Adrenal gland (tissue), 5 donors: ENCODE data around the gene PRKCA.

Source experiments
- CTCF ChIP-seq, 6 experiments: fragments of 450-650 bp in 4 of 6; fragments of 200-600 bp in 2 of 6; sonication (generic) in 1 of 6; IDR thresholded peaks; 1 replicate in 5 of 6; 2 replicates in 1 of 6; pipeline versions ENCODE4 v1.5.1 to v1.8.0; 2016 to 2021; ENCODE audit warnings: antibody characterized with exemption in 6 of 6, mild to moderate bottlenecking in 2 of 6, moderate library complexity in 1 of 6
- POLR2A ChIP-seq, 2 donors: fragments of 450-650 bp; IDR thresholded peaks; one replicate each; pipeline ENCODE4 v1.6.1; 2017; ENCODE audit warnings: antibody characterized with exemption in 2 of 2, mild to moderate bottlenecking in 2 of 2, moderate library complexity in 1 of 2
- donor health status: DM: no; HTN: no; CAD: no.

- TF ChIP-seq CTCF (IDR thresholded peaks at IDR 0.05) (no peak), POLR2A (IDR thresholded peaks at IDR 0.05) (no peak)
Observed at GRCh38 chr17:66712453-66712852, 410.0 kb downstream of the PRKCA start.
